Erythroblast (primary cell): Measurements from ENCODE around the gene MARCHF11.

Experiments used
- GATA1 ChIP-seq: IDR thresholded peaks from 2 replicates; pipeline ENCODE4 v1.6.1; 2011; ENCODE audit warnings: low read depth, mild to moderate bottlenecking, control low read depth, low read length, moderate library complexity
- POLR2A ChIP-seq: IDR thresholded peaks from 2 replicates; pipeline ENCODE4 v1.6.1; 2011; ENCODE audit warnings: mild to moderate bottlenecking, low read length

- no peak for TF ChIP-seq POLR2A
- TF ChIP-seq GATA1 = no peak
Observed at GRCh38 chr5:16025681-16026080, 153.9 kb downstream of the MARCHF11 start.
